Trophoblast cell (in vitro differentiated cells and primary cell): ENCODE data around the gene NDUFAF2.

Source experiments
- DNase-seq, 2 donors: peaks; one replicate each; pipeline ENCODE4 v3.0.0-alpha.2; 2016
- H2AFZ ChIP-seq: 2 replicates; pipeline ENCODE4 v1.6.1; 2013; ENCODE audit warnings: low read length, moderate library complexity, mild to moderate bottlenecking; ENCODE audit not compliant: insufficient read depth, poor library complexity
- H2AK5ac ChIP-seq: 2 replicates; pipeline ENCODE4 v1.6.1; 2013; ENCODE audit warnings: mild to moderate bottlenecking, low read length
- H2BK120ac ChIP-seq: 2 replicates; pipeline ENCODE4 v1.6.1; 2013; ENCODE audit warnings: low read length, mild to moderate bottlenecking, moderate library complexity; ENCODE audit not compliant: insufficient read depth, poor library complexity
- H2BK12ac ChIP-seq: 2 replicates; pipeline ENCODE4 v1.6.1; 2013; ENCODE audit warnings: mild to moderate bottlenecking, low read length, moderate library complexity
- H2BK5ac ChIP-seq: 2 replicates; pipeline ENCODE4 v1.6.1; 2013; ENCODE audit warnings: low read length, low read depth, moderate library complexity, mild to moderate bottlenecking; ENCODE audit not compliant: poor library complexity
- H3K14ac ChIP-seq: 2 replicates; pipeline ENCODE4 v1.6.1; 2013; ENCODE audit warnings: mild to moderate bottlenecking, low read length
- H3K18ac ChIP-seq: 2 replicates; pipeline ENCODE4 v1.6.1; 2013; ENCODE audit warnings: mild to moderate bottlenecking, low read length
- H3K23ac ChIP-seq: 2 replicates; pipeline ENCODE4 v1.6.1; 2013; ENCODE audit warnings: low read length
- H3K27ac ChIP-seq: 2 replicates; pipeline ENCODE4 v1.5.1; 2013; ENCODE audit warnings: low read depth, mild to moderate bottlenecking, inconsistent platforms, low read length, moderate library complexity
- H3K27me3 ChIP-seq: 2 replicates; pipeline ENCODE4 v1.6.1; 2013; ENCODE audit warnings: inconsistent platforms, mild to moderate bottlenecking, low read length, moderate library complexity; ENCODE audit not compliant: insufficient read depth
- H3K36me3 ChIP-seq, 2 experiments: 1 replicate in 1 of 2; 2 replicates in 1 of 2; pipeline ENCODE4 v1.6.1; 2013; ENCODE audit warnings: low read length in 2 of 2, mild to moderate bottlenecking in 2 of 2, moderate library complexity in 1 of 2; ENCODE audit not compliant: insufficient read depth in 2 of 2, control insufficient read depth in 1 of 2
- H3K4ac ChIP-seq: 2 replicates; pipeline ENCODE4 v1.6.1; 2013; ENCODE audit warnings: low read depth, mild to moderate bottlenecking, low read length, moderate library complexity
- H3K4me1 ChIP-seq, 2 experiments: 1 replicate in 1 of 2; 2 replicates in 1 of 2; pipeline ENCODE4 v1.6.1; 2013; ENCODE audit warnings: low read length in 2 of 2, mild to moderate bottlenecking in 2 of 2, moderate library complexity in 1 of 2; ENCODE audit not compliant: insufficient read depth in 2 of 2, control insufficient read depth in 1 of 2
- H3K4me2 ChIP-seq: 2 replicates; pipeline ENCODE4 v1.6.1; 2013; ENCODE audit warnings: inconsistent platforms, mild to moderate bottlenecking, low read length, moderate library complexity
- H3K4me3 ChIP-seq: 2 replicates; pipeline ENCODE4 v1.5.1; 2013; ENCODE audit warnings: mild to moderate bottlenecking, low read depth, low read length, inconsistent platforms
- H3K79me1 ChIP-seq: one replicate; pipeline ENCODE4 v1.6.1; 2013; ENCODE audit warnings: low read length
- H3K79me2 ChIP-seq: 2 replicates; pipeline ENCODE4 v1.6.1; 2013; ENCODE audit warnings: low read length, mild to moderate bottlenecking; ENCODE audit not compliant: control insufficient read depth, insufficient read depth, poor library complexity
- H3K9ac ChIP-seq: 2 replicates; pipeline ENCODE4 v1.6.1; 2013; ENCODE audit warnings: mild to moderate bottlenecking, low read length
- H3K9me3 ChIP-seq: 2 replicates; pipeline ENCODE4 v1.6.1; 2013; ENCODE audit warnings: low read depth, mild to moderate bottlenecking, control low read depth, inconsistent platforms, low read length; ENCODE audit not compliant: insufficient read depth
- H4K12ac ChIP-seq: 2 replicates; pipeline ENCODE4 v1.6.1; 2013; ENCODE audit warnings: low read depth, mild to moderate bottlenecking, low read length, moderate library complexity
- H4K8ac ChIP-seq: 2 replicates; pipeline ENCODE4 v1.6.1; 2013; ENCODE audit warnings: low read depth, mild to moderate bottlenecking, low read length, moderate library complexity
- H4K91ac ChIP-seq: one replicate; pipeline ENCODE4 v1.6.1; 2013; ENCODE audit warnings: low read depth, mild to moderate bottlenecking, low read length, moderate library complexity
- WGBS: extraction: QIAGEN DNeasy Blood & Tissue Kit; methylation state at CpG from one replicate; pipeline ENCODE4 v1.1.7; 2013; ENCODE audit warnings: missing lambda C conversion rate; ENCODE audit not compliant: insufficient read length, insufficient coverage; ENCODE audit errors: extremely low coverage; 5-methylcytosine and 5-hydroxymethylcytosine counted together

NDUFAF2 gene

DNA sequence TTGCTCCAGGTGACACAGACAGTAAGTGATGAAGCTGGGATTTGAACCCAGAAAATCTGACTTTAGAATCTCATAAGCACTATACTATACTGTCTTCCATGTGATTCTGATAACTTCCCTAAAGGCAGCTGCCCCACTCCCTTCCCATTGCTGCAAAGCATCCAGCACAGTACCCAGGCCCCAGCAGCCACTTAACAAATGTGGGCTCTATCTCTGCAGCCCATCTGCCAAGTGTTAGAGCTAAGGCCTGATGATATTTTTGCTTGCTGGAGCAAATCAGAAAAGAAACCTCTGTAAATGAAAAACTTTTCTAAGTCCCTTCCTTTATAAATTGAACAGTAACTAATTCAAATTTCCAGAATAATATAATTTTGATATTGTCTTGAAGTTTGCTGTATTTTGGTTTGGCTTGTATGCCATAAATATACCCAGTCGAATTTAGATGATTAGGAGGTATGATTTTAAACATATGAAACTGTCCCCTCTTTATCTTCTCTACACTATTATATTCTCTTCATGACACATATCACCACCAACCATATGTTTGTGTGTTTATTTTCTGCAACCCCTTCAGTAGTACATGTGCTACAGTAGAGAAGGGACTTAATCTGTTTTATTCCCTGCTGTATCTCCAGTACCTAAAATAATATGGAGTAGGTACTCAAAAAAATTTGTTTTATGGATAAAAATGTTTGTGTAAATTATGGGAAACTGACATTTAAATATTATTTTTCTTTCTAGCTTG lies 153.4 kb downstream of the NDUFAF2 start:
- Histone ChIP-seq H4K12ac (no peak overlapping the region), H3K18ac (no peak overlapping the region), H3K4ac (no peak overlapping the region), H3K79me1 (no peaks in the 10 kb centered on the region), H3K23ac (no peak overlapping the region), H3K9me3 (no peaks in the 10 kb centered on the region), H2BK120ac (no peak overlapping the region), H4K91ac (no peak overlapping the region), H3K4me3 (no peak overlapping the region), H3K14ac (no peak overlapping the region), H3K36me3 (no peaks in the 10 kb centered on the region), H3K4me1 (no peaks in the 10 kb centered on the region), H2BK12ac (no peak overlapping the region), H3K4me2 (no peak overlapping the region), H4K8ac (no peak overlapping the region), H3K79me2 (no peaks in the 10 kb centered on the region), H3K27me3 (no peaks in the 10 kb centered on the region), H3K9ac (no peak overlapping the region), H2BK5ac (no peak overlapping the region), H3K27ac (no peak overlapping the region), H2AFZ (no peak overlapping the region), H2AK5ac (no peak overlapping the region)
- DNase-seq = no peak
- WGBS = no CpG with 5 or more reads among the region's 1 CpG

DNA sequence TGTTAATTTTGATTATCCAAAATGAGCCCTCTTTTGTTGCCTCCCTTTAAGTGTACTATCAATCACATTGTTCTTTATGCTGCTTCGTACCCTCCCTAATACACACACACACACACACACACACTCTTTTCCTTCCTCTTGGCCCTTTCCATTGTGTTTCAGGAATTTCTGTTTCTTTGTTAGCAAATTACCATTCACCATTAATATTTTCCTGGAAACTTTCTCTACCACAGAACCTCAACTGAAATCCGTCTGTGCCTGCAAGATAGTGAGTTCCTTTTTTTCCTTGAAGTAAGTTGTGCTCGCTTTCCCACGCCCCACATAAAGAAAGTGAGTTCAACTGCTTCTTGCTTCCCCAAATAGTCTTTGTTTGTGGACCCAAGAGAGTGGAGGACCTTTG lies 155.4 kb downstream of the NDUFAF2 start:
- H3K4me1 ChIP-seq = no peaks in the 10 kb centered on the region
- H3K18ac ChIP-seq = no peak overlapping the region
- H2BK5ac ChIP-seq = no peak overlapping the region
- H3K36me3 ChIP-seq = no peaks in the 10 kb centered on the region
- no peak overlapping the region for H2AK5ac ChIP-seq
- H3K79me2 ChIP-seq = no peaks in the 10 kb centered on the region
- H3K4ac ChIP-seq = no peak overlapping the region
- H3K27ac ChIP-seq = no peak overlapping the region
- H4K91ac ChIP-seq = no peak overlapping the region
- H2AFZ ChIP-seq = no peak overlapping the region
- no peaks in the 10 kb centered on the region for H3K9me3 ChIP-seq
- no peak overlapping the region for H4K8ac ChIP-seq
- no peak overlapping the region for H3K9ac ChIP-seq
- H2BK12ac ChIP-seq = no peak overlapping the region
- H3K14ac ChIP-seq = no peak overlapping the region
- H3K79me1 ChIP-seq = no peaks in the 10 kb centered on the region
- no peak overlapping the region for H3K4me3 ChIP-seq
- no peak overlapping the region for H3K23ac ChIP-seq
- H2BK120ac ChIP-seq = no peak overlapping the region
- no peak overlapping the region for H3K4me2 ChIP-seq
- WGBS = no CpG with 5 or more reads among the region's 4 CpGs
- H3K27me3 ChIP-seq = no peaks in the 10 kb centered on the region
- H4K12ac ChIP-seq = no peak overlapping the region
- no peak for DNase-seq

DNA sequence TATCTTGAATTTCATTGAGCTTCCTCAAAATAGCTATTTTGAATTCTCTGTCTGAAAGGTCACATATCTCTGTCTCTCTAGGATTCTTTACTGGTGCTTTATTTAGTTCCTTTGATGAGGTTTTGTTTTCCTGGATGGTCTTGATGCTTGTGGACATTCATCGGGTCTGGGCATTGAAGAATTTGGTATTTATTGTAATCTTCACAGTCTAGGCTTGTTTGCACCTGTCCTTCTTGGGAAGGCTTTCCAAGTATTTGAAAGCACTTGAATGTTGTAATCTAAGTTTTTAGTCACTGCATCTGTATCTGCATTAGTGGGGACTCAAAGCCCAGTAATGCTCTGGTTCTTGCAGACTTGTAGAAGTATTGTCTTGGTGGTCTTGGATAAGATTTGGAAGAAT lies 169.4 kb downstream of the NDUFAF2 start:
- no peak overlapping the region for H3K27ac ChIP-seq
- no peaks in the 10 kb centered on the region for H3K79me2 ChIP-seq
- H4K12ac ChIP-seq = no peak overlapping the region
- DNase-seq = peak in 1 of 2 donors; percentile 32
- no peaks in the 10 kb centered on the region for H3K79me1 ChIP-seq
- H4K8ac ChIP-seq = no peak overlapping the region
- no peaks in the 10 kb centered on the region for H3K4me1 ChIP-seq
- no peak overlapping the region for H4K91ac ChIP-seq
- H3K9me3 ChIP-seq = no peaks in the 10 kb centered on the region
- no peaks in the 10 kb centered on the region for H3K27me3 ChIP-seq
- no peak overlapping the region for H3K9ac ChIP-seq
- H2BK12ac ChIP-seq = no peak overlapping the region
- H2BK5ac ChIP-seq = no peak overlapping the region
- no peak overlapping the region for H3K4me2 ChIP-seq
- H3K4ac ChIP-seq = no peak overlapping the region
- H2AFZ ChIP-seq = no peak overlapping the region
- no peak overlapping the region for H2BK120ac ChIP-seq
- H3K14ac ChIP-seq = no peak overlapping the region
- no CpG with 5 or more reads among the region's 1 CpG for WGBS
- no peaks in the 10 kb centered on the region for H3K36me3 ChIP-seq
- no peak overlapping the region for H3K23ac ChIP-seq
- no peak overlapping the region for H3K18ac ChIP-seq
- H2AK5ac ChIP-seq = no peak overlapping the region
- no peak overlapping the region for H3K4me3 ChIP-seq

- H4K12ac ChIP-seq = no peak overlapping the region
- no peak overlapping the region for H2BK5ac ChIP-seq
- no peaks in the 10 kb centered on the region for H3K79me1 ChIP-seq
- H4K91ac ChIP-seq = no peak overlapping the region
- no peak overlapping the region for H3K14ac ChIP-seq
- no peak overlapping the region for H2BK12ac ChIP-seq
- no peak overlapping the region for H2AK5ac ChIP-seq
- H3K9ac ChIP-seq = no peak overlapping the region
- no peak overlapping the region for H3K18ac ChIP-seq
- H3K36me3 ChIP-seq = no peaks in the 10 kb centered on the region
- H2AFZ ChIP-seq = no peak overlapping the region
- no peak overlapping the region for H3K4me2 ChIP-seq
- no peak for DNase-seq
- H2BK120ac ChIP-seq = no peak overlapping the region
- WGBS = no CpG with 5 or more reads among the region's 3 CpGs
- no peaks in the 10 kb centered on the region for H3K4me1 ChIP-seq
- no peaks in the 10 kb centered on the region for H3K27me3 ChIP-seq
- no peak overlapping the region for H3K4ac ChIP-seq
- H3K9me3 ChIP-seq = no peaks in the 10 kb centered on the region
- H4K8ac ChIP-seq = no peak overlapping the region
- no peak overlapping the region for H3K27ac ChIP-seq
- H3K79me2 ChIP-seq = no peaks in the 10 kb centered on the region
- no peak overlapping the region for H3K23ac ChIP-seq
- no peak overlapping the region for H3K4me3 ChIP-seq
Observed at GRCh38 chr5:61115968-61116367, 171.0 kb downstream of the NDUFAF2 start.
